OCI-LY1 (cell line): ENCODE results near the gene USP7.
A peak's percentile ranks its signal among the peaks of the same experiment; 100 is the strongest.

ENCODE experiments used
- H2AFZ ChIP-seq: fragments of 200-600 bp; sonication (generic), shearing (Covaris generic); 2 replicates; pipeline ENCODE4 v1.6.0; 2014; ENCODE audit warnings: antibody characterized with exemption, mild to moderate bottlenecking, low read length
- H3F3A ChIP-seq: fragments of 200-600 bp; sonication (generic), shearing (Covaris generic); 2 replicates; pipeline ENCODE4 v1.6.0; 2014; ENCODE audit warnings: mild to moderate bottlenecking, antibody characterized with exemption, low read length, moderate library complexity; ENCODE audit not compliant: insufficient read depth
- H3K27ac ChIP-seq: fragments of 200-600 bp; sonication (generic); 2 replicates; pipeline ENCODE4 v1.5.1; 2014; ENCODE audit warnings: low read length, mixed run types, mild to moderate bottlenecking, low read depth; ENCODE audit not compliant: poor library complexity, severe bottlenecking
- H3K27me3 ChIP-seq: fragments of 200-600 bp; sonication (generic); 2 replicates; pipeline ENCODE4 v1.6.0; 2014; ENCODE audit warnings: antibody characterized with exemption, mild to moderate bottlenecking, low read length, moderate library complexity; ENCODE audit not compliant: insufficient read depth
- H3K36me3 ChIP-seq: fragments of 200-600 bp; sonication (generic); 2 replicates; pipeline ENCODE4 v1.6.1; 2014; ENCODE audit warnings: mild to moderate bottlenecking, antibody characterized with exemption, low read length, moderate library complexity, mixed read lengths; ENCODE audit not compliant: insufficient read depth
- H3K4me1 ChIP-seq: fragments of 200-600 bp; sonication (generic); 2 replicates; pipeline ENCODE4 v1.5.1; 2014; ENCODE audit warnings: mild to moderate bottlenecking, low read length, moderate library complexity; ENCODE audit not compliant: insufficient read depth, severe bottlenecking
- H3K4me2 ChIP-seq: fragments of 200-600 bp; sonication (generic), shearing (Covaris generic); 2 replicates; pipeline ENCODE4 v1.6.1; 2014; ENCODE audit warnings: low read length
- H3K4me3 ChIP-seq: fragments of 200-600 bp; sonication (generic); 2 replicates; pipeline ENCODE4 v1.5.1; 2014; ENCODE audit warnings: low read length, low read depth, mild to moderate bottlenecking, mixed read lengths; ENCODE audit not compliant: poor library complexity, severe bottlenecking
- H3K79me2 ChIP-seq: fragments of 200-600 bp; shearing (Covaris generic); 2 replicates; pipeline ENCODE4 v1.6.1; 2016; ENCODE audit warnings: mixed run types, low read length, mixed read lengths; ENCODE audit not compliant: insufficient read depth
- H3K9ac ChIP-seq: fragments of 200-600 bp; sonication (generic), shearing (Covaris generic); 2 replicates; pipeline ENCODE4 v1.6.1; 2014; ENCODE audit warnings: mild to moderate bottlenecking, low read length, mixed read lengths
- H3K9me2 ChIP-seq: fragments of 200-600 bp; sonication (generic), shearing (Covaris generic); 2 replicates; pipeline ENCODE4 v1.6.1; 2014; ENCODE audit warnings: low read depth, mild to moderate bottlenecking, low read length, mixed read lengths
- H3K9me3 ChIP-seq: fragments of 200-600 bp; shearing (Covaris generic); 2 replicates; pipeline ENCODE4 v1.6.1; 2014; ENCODE audit warnings: low read length, mixed read lengths
- H4K20me1 ChIP-seq: fragments of 200-600 bp; sonication (generic), shearing (Covaris generic); 2 replicates; pipeline ENCODE4 v1.6.0; 2016; ENCODE audit warnings: mild to moderate bottlenecking, low read length; ENCODE audit not compliant: insufficient read depth
- EZH2 ChIP-seq: fragments of 200-600 bp; sonication (generic), shearing (Covaris generic); IDR thresholded peaks from 2 replicates; pipeline ENCODE4 v1.8.0; 2017; ENCODE audit warnings: borderline replicate concordance, mixed run types, mild to moderate bottlenecking, antibody characterized with exemption, low read length, moderate library complexity, mixed read lengths
- TF ChIP-seq, protein P1 (sequence below): fragments of 200-600 bp; sonication (generic), shearing (Covaris generic); IDR thresholded peaks from 2 replicates; pipeline ENCODE4 v1.5.1; 2017; ENCODE audit warnings: mild to moderate bottlenecking, antibody characterized with exemption, low read length, moderate library complexity, mixed read lengths

The USP7 gene

DNA sequence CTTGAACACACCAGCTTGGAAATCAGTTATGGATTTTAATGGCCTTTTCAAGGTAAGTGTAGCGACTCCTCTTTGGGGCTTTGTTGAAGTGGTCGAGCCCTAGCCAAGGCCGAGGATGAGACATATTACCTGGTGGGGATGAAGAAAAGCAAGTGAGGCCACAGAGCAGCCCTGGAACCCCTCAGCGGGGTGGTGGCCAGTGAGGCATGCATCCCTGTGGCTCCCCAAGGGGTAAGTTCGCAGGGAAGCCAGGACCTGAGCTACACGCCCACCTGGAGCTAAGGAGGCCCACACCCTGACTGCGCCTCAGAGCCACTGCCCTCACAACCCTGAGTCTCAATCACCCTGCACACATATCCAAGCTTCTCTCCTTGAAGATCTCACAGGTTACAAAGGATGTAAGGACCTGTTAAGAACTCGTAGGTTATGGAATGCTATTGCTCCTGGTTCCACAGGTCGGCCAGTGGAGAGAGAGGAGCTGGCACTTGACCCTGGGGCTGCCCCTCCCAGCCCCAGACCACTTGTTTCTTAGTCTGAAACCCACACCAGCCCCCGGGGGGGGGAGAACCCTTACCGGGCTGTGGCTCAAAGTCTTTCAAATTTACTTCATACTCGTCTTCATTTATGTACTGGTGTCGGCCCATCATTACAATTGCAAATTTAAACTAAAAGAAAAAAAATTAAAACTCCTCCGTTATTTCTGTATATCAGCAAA is 69.6 kb downstream of the USP7 start:
- H2AFZ ChIP-seq = no peak overlapping the region
- H3K27me3 ChIP-seq = no peaks in the 10 kb centered on the region
- peak overlapping the region; percentile 96 for H3K27ac ChIP-seq
- peaks cover 98% of the 10 kb centered on the region for H3K36me3 ChIP-seq
- H3K4me3 ChIP-seq = no peak overlapping the region
- no peaks in the 10 kb centered on the region for H4K20me1 ChIP-seq
- peak overlapping the region; percentile 16; the same call in 1 of the 2 replicates for H3K4me2 ChIP-seq
- no peaks in the 10 kb centered on the region for H3K79me2 ChIP-seq
- TF ChIP-seq, protein P1, sequence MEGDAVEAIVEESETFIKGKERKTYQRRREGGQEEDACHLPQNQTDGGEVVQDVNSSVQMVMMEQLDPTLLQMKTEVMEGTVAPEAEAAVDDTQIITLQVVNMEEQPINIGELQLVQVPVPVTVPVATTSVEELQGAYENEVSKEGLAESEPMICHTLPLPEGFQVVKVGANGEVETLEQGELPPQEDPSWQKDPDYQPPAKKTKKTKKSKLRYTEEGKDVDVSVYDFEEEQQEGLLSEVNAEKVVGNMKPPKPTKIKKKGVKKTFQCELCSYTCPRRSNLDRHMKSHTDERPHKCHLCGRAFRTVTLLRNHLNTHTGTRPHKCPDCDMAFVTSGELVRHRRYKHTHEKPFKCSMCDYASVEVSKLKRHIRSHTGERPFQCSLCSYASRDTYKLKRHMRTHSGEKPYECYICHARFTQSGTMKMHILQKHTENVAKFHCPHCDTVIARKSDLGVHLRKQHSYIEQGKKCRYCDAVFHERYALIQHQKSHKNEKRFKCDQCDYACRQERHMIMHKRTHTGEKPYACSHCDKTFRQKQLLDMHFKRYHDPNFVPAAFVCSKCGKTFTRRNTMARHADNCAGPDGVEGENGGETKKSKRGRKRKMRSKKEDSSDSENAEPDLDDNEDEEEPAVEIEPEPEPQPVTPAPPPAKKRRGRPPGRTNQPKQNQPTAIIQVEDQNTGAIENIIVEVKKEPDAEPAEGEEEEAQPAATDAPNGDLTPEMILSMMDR = no peak
- no peak for TF ChIP-seq EZH2
- H3F3A ChIP-seq = peaks cover 15% of the 10 kb centered on the region
- H3K9ac ChIP-seq = peak overlapping the region; percentile 57; the same call in 1 of the 2 replicates
- no peaks in the 10 kb centered on the region for H3K9me3 ChIP-seq
- H3K4me1 ChIP-seq = peaks cover 62% of the 10 kb centered on the region
- H3K9me2 ChIP-seq = no peaks in the 10 kb centered on the region

DNA sequence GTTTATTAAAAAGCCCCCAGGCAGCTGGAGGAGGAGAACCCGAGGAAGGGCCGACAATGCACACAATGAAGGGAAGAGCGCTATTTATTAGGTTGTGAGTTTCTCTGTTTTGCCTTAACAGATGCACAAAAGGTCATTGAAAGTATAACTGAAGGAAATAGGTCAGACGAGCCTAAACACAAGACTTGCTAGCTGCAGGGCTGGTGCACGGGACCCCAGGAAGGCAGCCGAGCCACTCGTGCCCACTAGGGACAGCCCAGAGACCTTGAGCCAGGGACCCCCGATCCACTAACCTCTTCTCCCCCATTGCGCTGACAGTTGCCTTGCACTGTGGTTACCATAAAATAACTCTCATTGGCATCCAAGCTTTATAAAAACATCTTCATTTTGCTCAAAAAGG is 70.3 kb downstream of the USP7 start:
- Histone ChIP-seq H3K4me2 (peak overlapping the region; percentile 58), H3K27me3 (no peaks in the 10 kb centered on the region), H3F3A (peaks cover 19% of the 10 kb centered on the region), H3K27ac (peak overlapping the region; percentile 96), H4K20me1 (no peaks in the 10 kb centered on the region), H3K9me2 (no peaks in the 10 kb centered on the region), H3K36me3 (peaks cover 97% of the 10 kb centered on the region), H3K9ac (peak overlapping the region; percentile 57), H2AFZ (no peak overlapping the region), H3K4me1 (peaks cover 69% of the 10 kb centered on the region), H3K79me2 (no peaks in the 10 kb centered on the region), H3K9me3 (no peaks in the 10 kb centered on the region), H3K4me3 (no peak overlapping the region)
- no peak for TF ChIP-seq EZH2
- TF ChIP-seq, protein P1 = no peak; the same call in 1 of the 2 replicates

DNA sequence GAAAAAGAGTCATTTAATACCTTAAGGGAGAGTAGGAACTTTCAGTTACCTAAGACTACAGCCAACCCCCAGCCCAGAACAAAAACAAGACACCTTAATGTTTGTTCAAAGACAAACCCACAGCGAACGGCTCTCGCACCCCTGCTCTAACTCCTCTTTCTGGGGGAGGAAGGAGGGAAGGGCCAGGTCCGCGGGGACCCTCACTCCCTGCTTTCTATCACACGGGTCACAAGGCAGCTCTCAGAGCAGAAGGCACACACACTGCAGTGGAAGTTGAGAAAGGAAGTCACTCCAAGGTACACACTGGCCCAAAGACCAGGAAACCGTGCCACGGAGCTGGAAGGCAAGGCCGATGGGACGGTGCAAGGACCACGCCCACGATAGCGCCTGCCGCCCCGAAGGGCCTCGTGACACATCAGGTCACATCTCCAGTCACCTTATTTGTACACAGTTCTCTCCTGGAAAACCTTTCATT is 71.6 kb downstream of the USP7 start:
- H3K4me2 ChIP-seq = peak overlapping the region; percentile 58
- peak overlapping the region; percentile 96 for H3K27ac ChIP-seq
- H3K9me2 ChIP-seq = no peaks in the 10 kb centered on the region
- H3K9ac ChIP-seq = peak overlapping the region; percentile 57
- no peaks in the 10 kb centered on the region for H3K27me3 ChIP-seq
- no peaks in the 10 kb centered on the region for H3K79me2 ChIP-seq
- H3K4me1 ChIP-seq = peaks cover 73% of the 10 kb centered on the region
- H3K4me3 ChIP-seq = peak overlapping the region; percentile 11
- TF ChIP-seq, protein P1 = no peak
- no peak for TF ChIP-seq EZH2
- H3K36me3 ChIP-seq = peaks cover 99% of the 10 kb centered on the region
- H3K9me3 ChIP-seq = no peaks in the 10 kb centered on the region
- H2AFZ ChIP-seq = no peak overlapping the region
- H3F3A ChIP-seq = peaks cover 21% of the 10 kb centered on the region
- no peaks in the 10 kb centered on the region for H4K20me1 ChIP-seq
